Measurements from ENCODE around the gene MDC1.
"Not testable (repeated sequence)": the region's sequence is repeated elsewhere in the genome, so short reads cannot be mapped to it uniquely, and the experiment has no call there.

DNA sequence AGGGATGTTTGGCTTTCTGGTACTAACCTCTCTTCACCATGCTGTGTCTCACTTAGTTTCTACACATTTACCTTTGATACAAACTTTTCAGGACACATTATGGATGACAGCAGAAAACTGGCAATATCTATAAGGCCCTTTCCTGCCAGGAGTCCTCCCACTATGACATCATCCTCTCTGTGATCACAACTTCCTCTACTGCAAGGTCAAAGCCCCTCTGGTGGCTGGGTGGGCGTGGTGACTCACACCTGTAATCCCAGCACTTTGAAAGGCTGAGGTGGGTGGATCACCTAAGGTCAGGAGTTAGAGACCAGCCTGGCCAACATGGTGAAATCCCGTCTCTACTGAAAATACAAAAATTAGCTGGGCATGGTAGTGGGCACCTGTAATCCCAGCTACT lies 50.8 kb downstream of the MDC1 start:
- not testable (repeated sequence) for TF ChIP-seq CTCF (IDR thresholded peaks at IDR 0.05; ENCODE audit: low read depth, low read length, poor library complexity, severe bottlenecking); EZH2phosphoT487 (IDR thresholded peaks at IDR 0.05; ENCODE audit: borderline replicate concordance, low read length)

All from DOHH2 (cell line).